ENCODE results near the gene PARVA.

DNA sequence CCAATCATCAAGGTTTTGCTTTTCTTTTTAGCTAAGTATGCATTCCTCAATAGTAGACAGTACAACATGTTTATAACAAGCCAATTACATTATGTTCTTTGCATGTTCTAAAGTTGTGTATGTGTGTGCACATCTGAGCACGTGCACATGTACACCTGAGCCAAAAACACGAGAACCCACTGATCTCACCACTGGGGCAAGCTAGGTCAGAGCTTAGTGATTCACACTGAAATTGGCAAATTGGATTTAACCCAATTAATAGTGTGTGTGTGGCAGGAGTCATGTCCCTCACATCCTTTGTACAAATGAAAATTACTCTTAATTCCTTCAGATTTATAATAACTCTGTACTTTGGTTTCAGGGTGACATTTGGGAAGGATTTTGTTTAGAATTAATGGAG is 151.1 kb downstream of the PARVA start:
- TF ChIP-seq, protein P1, sequence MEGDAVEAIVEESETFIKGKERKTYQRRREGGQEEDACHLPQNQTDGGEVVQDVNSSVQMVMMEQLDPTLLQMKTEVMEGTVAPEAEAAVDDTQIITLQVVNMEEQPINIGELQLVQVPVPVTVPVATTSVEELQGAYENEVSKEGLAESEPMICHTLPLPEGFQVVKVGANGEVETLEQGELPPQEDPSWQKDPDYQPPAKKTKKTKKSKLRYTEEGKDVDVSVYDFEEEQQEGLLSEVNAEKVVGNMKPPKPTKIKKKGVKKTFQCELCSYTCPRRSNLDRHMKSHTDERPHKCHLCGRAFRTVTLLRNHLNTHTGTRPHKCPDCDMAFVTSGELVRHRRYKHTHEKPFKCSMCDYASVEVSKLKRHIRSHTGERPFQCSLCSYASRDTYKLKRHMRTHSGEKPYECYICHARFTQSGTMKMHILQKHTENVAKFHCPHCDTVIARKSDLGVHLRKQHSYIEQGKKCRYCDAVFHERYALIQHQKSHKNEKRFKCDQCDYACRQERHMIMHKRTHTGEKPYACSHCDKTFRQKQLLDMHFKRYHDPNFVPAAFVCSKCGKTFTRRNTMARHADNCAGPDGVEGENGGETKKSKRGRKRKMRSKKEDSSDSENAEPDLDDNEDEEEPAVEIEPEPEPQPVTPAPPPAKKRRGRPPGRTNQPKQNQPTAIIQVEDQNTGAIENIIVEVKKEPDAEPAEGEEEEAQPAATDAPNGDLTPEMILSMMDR (IDR thresholded peaks at IDR 0.05) = no peak
- TF ChIP-seq POLR2A (IDR thresholded peaks at IDR 0.05) = no peak

Data from body of pancreas (tissue), 4 donors.